Parathyroid adenoma (tissue), 2 donors: ENCODE data around the gene FBXL4.

Source experiments
- H2AFZ ChIP-seq: fragments of 300-600 bp; sonication (generic); one replicate; pipeline ENCODE4 v1.7.0; 2017; ENCODE audit warnings: antibody characterized with exemption, mild to moderate bottlenecking
- H3K27ac ChIP-seq: fragments of 300-600 bp; sonication (generic); one replicate; pipeline ENCODE4 v1.7.0; 2017
- H3K27me3 ChIP-seq: fragments of 300-600 bp; sonication (generic); one replicate; pipeline ENCODE4 v1.7.0; 2017; ENCODE audit warnings: low read length; ENCODE audit not compliant: control insufficient read depth, insufficient read depth
- H3K36me3 ChIP-seq: fragments of 300-600 bp; sonication (generic); one replicate; pipeline ENCODE4 v1.7.0; 2017; ENCODE audit warnings: low read length; ENCODE audit not compliant: control insufficient read depth, insufficient read depth
- H3K4me1 ChIP-seq: fragments of 300-600 bp; sonication (generic); one replicate; pipeline ENCODE4 v1.7.0; 2017; ENCODE audit warnings: control low read depth
- H3K4me2 ChIP-seq: fragments of 300-600 bp; sonication (generic); one replicate; pipeline ENCODE4 v1.7.0; 2017; ENCODE audit warnings: low read length
- H3K4me3 ChIP-seq: fragments of 300-600 bp; sonication (generic); one replicate; pipeline ENCODE4 v1.7.0; 2017; ENCODE audit warnings: low read depth, low read length
- H3K79me2 ChIP-seq: fragments of 300-600 bp; sonication (generic); one replicate; pipeline ENCODE4 v1.7.0; 2017; ENCODE audit warnings: control low read depth
- H3K9ac ChIP-seq: fragments of 300-600 bp; sonication (generic); one replicate; pipeline ENCODE4 v1.7.0; 2017; ENCODE audit warnings: mild to moderate bottlenecking
- H3K9me3 ChIP-seq: fragments of 300-600 bp; sonication (generic); one replicate; pipeline ENCODE4 v1.7.0; 2017; ENCODE audit warnings: low read length; ENCODE audit not compliant: control insufficient read depth
- CTCF ChIP-seq: fragments of 300-600 bp; sonication (generic); IDR thresholded peaks from one replicate; pipeline ENCODE4 v1.7.0; 2017; ENCODE audit warnings: antibody characterized with exemption, mild to moderate bottlenecking
- donor health status: primary hyperparathyroidism.

FBXL4 gene

GRCh38 chr6:98976674-98977385, 29.1 kb upstream of the FBXL4 start:
- no peaks in the 10 kb centered on the region for H3K27me3 ChIP-seq
- H3K9ac ChIP-seq = no peak overlapping the region
- no peaks in the 10 kb centered on the region for H3K79me2 ChIP-seq
- no peak overlapping the region for H3K4me2 ChIP-seq
- no peak overlapping the region for H3K4me3 ChIP-seq
- no peak overlapping the region for H3K27ac ChIP-seq
- TF ChIP-seq CTCF = no peak
- H3K36me3 ChIP-seq = no peaks in the 10 kb centered on the region
- H2AFZ ChIP-seq = no peak overlapping the region
- H3K9me3 ChIP-seq = no peaks in the 10 kb centered on the region
- no peaks in the 10 kb centered on the region for H3K4me1 ChIP-seq

- Histone ChIP-seq H3K4me3 (no peak overlapping the region), H3K4me1 (no peaks in the 10 kb centered on the region), H3K79me2 (no peaks in the 10 kb centered on the region), H3K4me2 (no peak overlapping the region), H3K27me3 (no peaks in the 10 kb centered on the region), H3K27ac (no peak overlapping the region), H3K9me3 (no peaks in the 10 kb centered on the region), H3K36me3 (no peaks in the 10 kb centered on the region), H3K9ac (no peak overlapping the region), H2AFZ (no peak overlapping the region)
- TF ChIP-seq CTCF = no peak
These were observed 27.7 kb upstream of the FBXL4 start for GRCh38 chr6:98975421-98975820.

- Histone ChIP-seq H3K4me3 (no peak overlapping the region), H3K9ac (no peak overlapping the region), H3K4me2 (no peak overlapping the region), H3K9me3 (no peaks in the 10 kb centered on the region), H3K27ac (no peak overlapping the region), H3K4me1 (no peaks in the 10 kb centered on the region), H3K27me3 (no peaks in the 10 kb centered on the region), H3K79me2 (no peaks in the 10 kb centered on the region), H2AFZ (no peak overlapping the region), H3K36me3 (no peaks in the 10 kb centered on the region)
- no peak for TF ChIP-seq CTCF
These were observed 26.6 kb upstream of the FBXL4 start for GRCh38 chr6:98974309-98974708.

- Histone ChIP-seq H3K4me1 (no peaks in the 10 kb centered on the region), H2AFZ (no peak overlapping the region), H3K9ac (no peak overlapping the region), H3K27me3 (no peaks in the 10 kb centered on the region), H3K4me2 (no peak overlapping the region), H3K9me3 (no peaks in the 10 kb centered on the region), H3K36me3 (no peaks in the 10 kb centered on the region), H3K4me3 (no peak overlapping the region), H3K79me2 (no peaks in the 10 kb centered on the region), H3K27ac (no peak overlapping the region)
- no peak for TF ChIP-seq CTCF
These were observed 25.8 kb upstream of the FBXL4 start for GRCh38 chr6:98973571-98973970.

- H3K4me3 ChIP-seq = no peak overlapping the region
- no peak overlapping the region for H2AFZ ChIP-seq
- H3K27me3 ChIP-seq = no peaks in the 10 kb centered on the region
- no peak overlapping the region for H3K4me2 ChIP-seq
- H3K9ac ChIP-seq = no peak overlapping the region
- H3K9me3 ChIP-seq = no peaks in the 10 kb centered on the region
- no peak for TF ChIP-seq CTCF
- H3K4me1 ChIP-seq = no peaks in the 10 kb centered on the region
- H3K79me2 ChIP-seq = no peaks in the 10 kb centered on the region
- H3K36me3 ChIP-seq = no peaks in the 10 kb centered on the region
- no peak overlapping the region for H3K27ac ChIP-seq
These were observed 23.6 kb upstream of the FBXL4 start for GRCh38 chr6:98971303-98971702.
